Ammon's horn (tissue), 1 donor: ENCODE measurements around the gene GRK5.
"Not testable (repeated sequence)": the region's sequence is repeated elsewhere in the genome, so short reads cannot be mapped to it uniquely, and the experiment has no call there.

ENCODE experiments used
- DNase-seq: peaks from one replicate; pipeline ENCODE4 v3.0.0-alpha.2; 2016; ENCODE audit warnings: low spot score

Gene GRK5

GRCh38 chr10:119207366-119207666 is at the start of gene GRK5:
Gene GRK5 (plus strand): TSS chr10:119207571. CDS start chr10:119207918, 347 bp downstream.
- peak; percentile 97 for DNase-seq

GRCh38 chr10:119159332-119159731 is 48.0 kb upstream of the GRK5 start:
- DNase-seq: no peak

GRCh38 chr10:119161680-119162451 is 45.5 kb upstream of the GRK5 start:
- no peak for DNase-seq

GRCh38 chr10:119162452-119163092 is 44.8 kb upstream of the GRK5 start:
- no peak for DNase-seq

- DNase-seq: peak; percentile 88
Observed at GRCh38 chr10:119165171-119166117, 41.9 kb upstream of the GRK5 start, which contains the start of gene SFXN4. Gene SFXN4 (minus strand): TSS chr10:119165714. CDS start chr10:119165647, 67 bp downstream.

GRCh38 chr10:119166118-119166500 is 41.3 kb upstream of the GRK5 start:
- DNase-seq: no peak

- DNase-seq: no peak
Observed at GRCh38 chr10:119166564-119166963, 40.8 kb upstream of the GRK5 start.

GRCh38 chr10:119167041-119167440 is 40.3 kb upstream of the GRK5 start:
- DNase-seq: no peak

GRCh38 chr10:119174109-119174508 is 33.3 kb upstream of the GRK5 start:
- DNase-seq: no peak

- DNase-seq: no peak
Observed at GRCh38 chr10:119176166-119176565, 31.2 kb upstream of the GRK5 start.

GRCh38 chr10:119177708-119178371 is 29.5 kb upstream of the GRK5 start:
- no peak for DNase-seq

- DNase-seq: peak; percentile 95
Observed at GRCh38 chr10:119178372-119179119, 28.8 kb upstream of the GRK5 start, which contains the start of gene PRDX3. Gene PRDX3 (minus strand): TSS chr10:119178812. CDS start chr10:119178790, 22 bp downstream.

GRCh38 chr10:119180850-119181400 is 26.4 kb upstream of the GRK5 start:
- DNase-seq: not testable (repeated sequence)

- DNase-seq: no peak
Observed at GRCh38 chr10:119183664-119184412, 23.5 kb upstream of the GRK5 start.

- peak; percentile 44 for DNase-seq
Observed at GRCh38 chr10:119189811-119190282, 17.5 kb upstream of the GRK5 start.

GRCh38 chr10:119190353-119190752 is 17.0 kb upstream of the GRK5 start:
- no peak for DNase-seq

GRCh38 chr10:119190954-119191785 is 16.2 kb upstream of the GRK5 start:
- no peak for DNase-seq

GRCh38 chr10:119191881-119192280 is 15.5 kb upstream of the GRK5 start:
- DNase-seq: no peak

- no peak for DNase-seq
Observed at GRCh38 chr10:119197921-119198320, 9.4 kb upstream of the GRK5 start.
